ENCODE results near the gene CTRB2. TPM values are rescaled to one million over a fixed set of nuclear protein-coding genes. Genes with fewer than 3 reads are reported as not detected.
"Not testable (repeated sequence)": the region's sequence is repeated elsewhere in the genome, so short reads cannot be mapped to it uniquely, and the experiment has no call there.

The CTRB2 gene
- total RNA-seq, 1 donor from 2014 or later, result 7.3 TPM

GRCh38 chr16:75244225-75244809, 37.4 kb upstream of the CTRB2 start:
- ATAC-seq (no peak), DNase-seq (ENCODE audit: low spot score) (peak; percentile 77)
- intact Hi-C loops (cut with DNase I), result no loop called here

GRCh38 chr16:75243667-75244224, 36.8 kb upstream of the CTRB2 start:
- intact Hi-C loops (cut with DNase I), result no loop called here
- DNase-seq (ENCODE audit: low spot score) (no peak), ATAC-seq (no peak)

GRCh38 chr16:75242436-75243078, 35.6 kb upstream of the CTRB2 start:
- intact Hi-C loops (cut with DNase I); ATAC-seq; DNase-seq (ENCODE audit: low spot score): not testable (repeated sequence)

- no peak for DNase-seq (ENCODE audit: low spot score)
- ATAC-seq, result no peak
- intact Hi-C loops (cut with DNase I), result no loop called here
Measured at GRCh38 chr16:75241955-75242354, 35.0 kb upstream of the CTRB2 start.

GRCh38 chr16:75241412-75241811, 34.5 kb upstream of the CTRB2 start:
- intact Hi-C loops (cut with DNase I), result no loop called here
- DNase-seq (ENCODE audit: low spot score) (no peak), ATAC-seq (no peak)

GRCh38 chr16:75240633-75241032, 33.7 kb upstream of the CTRB2 start:
- ATAC-seq; DNase-seq (ENCODE audit: low spot score); intact Hi-C loops (cut with DNase I): not testable (repeated sequence)

- DNase-seq (ENCODE audit: low spot score), result no peak
- ATAC-seq, result no peak
- intact Hi-C loops (cut with DNase I), result loop anchor here (10.0 kb wide), 1 partner anchor 145 kb away; no protein-coding TSS in a partner anchor
Measured at GRCh38 chr16:75239542-75240122, 32.7 kb upstream of the CTRB2 start.

- intact Hi-C loops (cut with DNase I), result loop anchor here (10.0 kb wide), 1 partner anchor 146 kb away; no protein-coding TSS in a partner anchor
- ATAC-seq (no peak), DNase-seq (ENCODE audit: low spot score) (no peak)
Measured at GRCh38 chr16:75238853-75239541, 32.0 kb upstream of the CTRB2 start.

GRCh38 chr16:75238132-75238852, 31.3 kb upstream of the CTRB2 start:
- DNase-seq (ENCODE audit: low spot score) (peak; percentile 82), ATAC-seq (peak; percentile 69)
- intact Hi-C loops (cut with DNase I), result loop anchor here (10.0 kb wide), 1 partner anchor 147 kb away; no protein-coding TSS in a partner anchor

- no peak for ATAC-seq
- no peak for DNase-seq (ENCODE audit: low spot score)
- intact Hi-C loops (cut with DNase I), result loop anchor here (10.0 kb wide), 1 partner anchor 147 kb away; no protein-coding TSS in a partner anchor
Measured at GRCh38 chr16:75237398-75238131, 30.6 kb upstream of the CTRB2 start.

GRCh38 chr16:75236736-75237397, 29.9 kb upstream of the CTRB2 start:
- intact Hi-C loops (cut with DNase I), result loop anchor here (10.0 kb wide), 1 partner anchor 148 kb away; no protein-coding TSS in a partner anchor
- DNase-seq (ENCODE audit: low spot score) (peak; percentile 60), ATAC-seq (no peak)

GRCh38 chr16:75236232-75236631, 29.3 kb upstream of the CTRB2 start:
- intact Hi-C loops (cut with DNase I), result loop anchor here (10.0 kb wide), 1 partner anchor 149 kb away; no protein-coding TSS in a partner anchor
- no peak for DNase-seq (ENCODE audit: low spot score)
- no peak for ATAC-seq

GRCh38 chr16:75235721-75236193, 28.8 kb upstream of the CTRB2 start:
- intact Hi-C loops (cut with DNase I), result loop anchor here (10.0 kb wide), 1 partner anchor 149 kb away; no protein-coding TSS in a partner anchor
- ATAC-seq (no peak), DNase-seq (ENCODE audit: low spot score) (no peak)

GRCh38 chr16:75234856-75235696, 28.1 kb upstream of the CTRB2 start:
- DNase-seq (ENCODE audit: low spot score), result no peak
- ATAC-seq, result no peak
- intact Hi-C loops (cut with DNase I), result loop anchor here (10.0 kb wide), 1 partner anchor 150 kb away; no protein-coding TSS in a partner anchor

- intact Hi-C loops (cut with DNase I), result loop anchor here (10.0 kb wide), 1 partner anchor 151 kb away; no protein-coding TSS in a partner anchor
- DNase-seq (ENCODE audit: low spot score) (no peak), ATAC-seq (no peak)
Measured at GRCh38 chr16:75233611-75233938, 26.6 kb upstream of the CTRB2 start.

GRCh38 chr16:75231570-75231969, 24.6 kb upstream of the CTRB2 start:
- DNase-seq (ENCODE audit: low spot score) (no peak), ATAC-seq (no peak)
- intact Hi-C loops (cut with DNase I), result loop anchor here (10.0 kb wide), 1 partner anchor 153 kb away; no protein-coding TSS in a partner anchor
